Choroid plexus epithelial cell (primary cell): Measurements from ENCODE around the gene NEURL3.

ENCODE experiments used
- DNase-seq: peaks from one replicate; pipeline ENCODE4 v3.0.0-alpha.2; 2010; ENCODE audit warnings: low read depth
- H3K4me3 ChIP-seq: 2 replicates; pipeline ENCODE4 v1.5.1; 2011; ENCODE audit warnings: low read depth, mild to moderate bottlenecking, control low read depth, low read length, moderate library complexity
- TF ChIP-seq, protein P1 (sequence below): conservative IDR thresholded peaks from 2 replicates; pipeline ENCODE4 v1.5.1; 2011; ENCODE audit warnings: low read depth, mild to moderate bottlenecking, control low read depth, inconsistent platforms, low read length, moderate library complexity

Gene NEURL3

DNA sequence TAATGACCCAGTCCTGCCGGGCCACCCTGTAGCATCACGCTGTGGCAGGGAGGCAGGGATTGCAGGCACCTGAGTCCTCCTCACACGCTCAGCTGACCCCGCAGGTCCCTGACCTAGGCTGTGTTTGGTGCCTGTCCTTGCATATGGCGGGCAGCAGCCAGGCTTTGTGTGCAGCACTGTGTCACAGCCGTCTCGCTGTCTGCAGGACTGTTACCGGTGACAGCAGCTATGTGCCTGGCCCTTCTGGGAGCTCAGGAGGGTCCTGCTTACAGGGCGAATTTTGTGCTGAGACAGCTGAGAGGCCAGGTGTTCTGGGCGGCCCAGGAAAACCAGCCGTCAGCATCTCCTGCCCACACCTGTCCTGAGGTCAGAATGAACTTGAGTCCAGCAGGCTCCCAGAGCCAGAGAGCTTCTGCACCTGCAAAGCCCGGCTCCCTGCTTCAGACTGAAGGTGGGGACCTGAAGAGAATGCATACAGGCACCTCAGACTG is 21.0 kb upstream of the NEURL3 start:
- no peak overlapping the region for H3K4me3 ChIP-seq
- TF ChIP-seq, protein P1, sequence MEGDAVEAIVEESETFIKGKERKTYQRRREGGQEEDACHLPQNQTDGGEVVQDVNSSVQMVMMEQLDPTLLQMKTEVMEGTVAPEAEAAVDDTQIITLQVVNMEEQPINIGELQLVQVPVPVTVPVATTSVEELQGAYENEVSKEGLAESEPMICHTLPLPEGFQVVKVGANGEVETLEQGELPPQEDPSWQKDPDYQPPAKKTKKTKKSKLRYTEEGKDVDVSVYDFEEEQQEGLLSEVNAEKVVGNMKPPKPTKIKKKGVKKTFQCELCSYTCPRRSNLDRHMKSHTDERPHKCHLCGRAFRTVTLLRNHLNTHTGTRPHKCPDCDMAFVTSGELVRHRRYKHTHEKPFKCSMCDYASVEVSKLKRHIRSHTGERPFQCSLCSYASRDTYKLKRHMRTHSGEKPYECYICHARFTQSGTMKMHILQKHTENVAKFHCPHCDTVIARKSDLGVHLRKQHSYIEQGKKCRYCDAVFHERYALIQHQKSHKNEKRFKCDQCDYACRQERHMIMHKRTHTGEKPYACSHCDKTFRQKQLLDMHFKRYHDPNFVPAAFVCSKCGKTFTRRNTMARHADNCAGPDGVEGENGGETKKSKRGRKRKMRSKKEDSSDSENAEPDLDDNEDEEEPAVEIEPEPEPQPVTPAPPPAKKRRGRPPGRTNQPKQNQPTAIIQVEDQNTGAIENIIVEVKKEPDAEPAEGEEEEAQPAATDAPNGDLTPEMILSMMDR = no peak
- DNase-seq = no peak

DNA sequence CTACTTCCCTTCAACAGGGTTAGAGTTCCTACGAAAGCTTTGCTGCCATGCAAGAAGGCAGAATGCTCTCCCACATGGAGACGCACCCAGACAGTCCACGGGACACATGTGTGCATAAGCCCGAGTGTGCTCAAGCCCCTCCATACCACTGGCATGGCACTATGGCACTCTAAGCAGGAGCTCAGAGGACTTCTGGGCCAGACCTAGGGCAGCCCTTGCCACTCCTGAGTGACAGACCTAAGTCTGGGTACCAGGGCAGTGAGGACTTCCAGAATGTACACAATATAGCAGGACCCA is 20.0 kb upstream of the NEURL3 start:
- TF ChIP-seq, protein P1 = no peak
- no peak overlapping the region for H3K4me3 ChIP-seq
- no peak for DNase-seq

DNA sequence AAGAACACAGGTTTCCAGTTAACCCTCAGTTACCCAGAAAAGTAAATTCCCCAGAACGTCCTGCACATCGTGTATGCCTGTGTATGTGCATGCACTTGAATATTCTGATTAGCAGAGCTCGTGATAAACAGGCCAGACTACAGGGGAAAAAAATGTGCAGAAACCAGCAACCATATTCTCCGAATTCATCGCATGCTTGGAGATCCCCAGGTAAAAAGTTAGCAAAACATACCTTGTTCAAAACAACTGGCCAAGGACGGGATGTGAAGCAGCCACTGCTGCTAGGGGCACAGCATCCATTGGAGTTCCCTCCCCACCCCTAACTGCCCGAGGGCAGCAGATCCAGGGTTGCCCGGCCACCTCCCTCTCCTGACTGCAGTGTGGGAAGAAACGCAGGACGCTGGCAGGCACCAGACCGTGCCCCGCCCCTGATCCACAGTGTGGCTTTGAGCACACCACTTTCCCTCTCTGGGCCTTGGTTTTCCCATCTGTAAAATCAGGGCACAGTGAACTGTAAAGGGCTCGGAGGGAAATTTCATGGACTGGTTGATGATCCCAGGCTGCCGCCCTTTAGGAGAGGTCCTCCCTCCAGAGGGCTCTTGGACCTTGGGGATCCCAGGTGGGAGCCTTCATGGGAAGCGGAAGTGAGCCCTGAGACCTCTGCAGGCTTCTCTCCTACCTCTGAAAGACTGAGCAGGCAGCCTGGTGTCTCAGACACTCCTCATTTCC is 19.5 kb upstream of the NEURL3 start:
- no peak for DNase-seq
- no peak overlapping the region for H3K4me3 ChIP-seq
- TF ChIP-seq, protein P1 = no peak

DNA sequence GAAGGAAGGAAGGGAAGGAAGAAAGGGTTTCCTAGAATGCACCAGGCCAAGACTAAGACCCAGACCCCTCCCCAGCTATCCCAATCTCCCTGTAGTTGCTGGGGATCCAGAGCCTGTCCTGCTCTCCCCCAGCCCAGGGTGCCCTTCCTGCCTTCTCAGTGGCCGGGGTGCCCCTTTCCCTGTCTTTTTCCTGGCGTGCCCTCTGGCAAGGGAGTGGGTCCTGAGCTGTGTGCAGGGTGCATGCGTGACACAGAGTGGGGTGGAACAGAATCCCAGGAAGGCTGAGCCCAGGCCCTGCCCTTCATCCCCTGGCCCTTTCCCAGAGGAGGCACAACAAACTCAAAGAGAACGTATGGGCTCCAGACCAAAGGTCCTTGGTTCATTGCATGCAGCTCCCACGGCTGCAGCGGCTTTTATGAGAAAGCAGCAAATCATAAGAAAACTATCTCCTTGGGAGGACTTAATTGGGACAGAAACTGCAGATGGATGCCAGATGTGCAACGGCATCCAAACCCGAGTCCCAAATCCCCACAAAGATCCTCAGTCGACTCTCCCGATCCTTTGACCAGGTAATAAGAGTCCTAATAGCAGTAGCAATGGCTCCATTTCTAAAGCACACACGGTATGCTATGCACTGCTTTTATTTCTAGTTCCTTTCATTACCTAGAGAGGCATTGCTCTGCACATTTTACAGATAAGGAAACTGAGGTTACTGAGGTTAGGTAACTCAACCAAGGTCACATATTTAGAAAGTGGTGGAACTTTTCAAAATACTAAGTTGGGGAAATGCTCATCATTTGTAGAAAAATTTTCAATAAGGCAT is 18.7 kb upstream of the NEURL3 start:
- H3K4me3 ChIP-seq = no peak overlapping the region
- TF ChIP-seq, protein P1 = no peak
- DNase-seq = peak; percentile 22

DNA sequence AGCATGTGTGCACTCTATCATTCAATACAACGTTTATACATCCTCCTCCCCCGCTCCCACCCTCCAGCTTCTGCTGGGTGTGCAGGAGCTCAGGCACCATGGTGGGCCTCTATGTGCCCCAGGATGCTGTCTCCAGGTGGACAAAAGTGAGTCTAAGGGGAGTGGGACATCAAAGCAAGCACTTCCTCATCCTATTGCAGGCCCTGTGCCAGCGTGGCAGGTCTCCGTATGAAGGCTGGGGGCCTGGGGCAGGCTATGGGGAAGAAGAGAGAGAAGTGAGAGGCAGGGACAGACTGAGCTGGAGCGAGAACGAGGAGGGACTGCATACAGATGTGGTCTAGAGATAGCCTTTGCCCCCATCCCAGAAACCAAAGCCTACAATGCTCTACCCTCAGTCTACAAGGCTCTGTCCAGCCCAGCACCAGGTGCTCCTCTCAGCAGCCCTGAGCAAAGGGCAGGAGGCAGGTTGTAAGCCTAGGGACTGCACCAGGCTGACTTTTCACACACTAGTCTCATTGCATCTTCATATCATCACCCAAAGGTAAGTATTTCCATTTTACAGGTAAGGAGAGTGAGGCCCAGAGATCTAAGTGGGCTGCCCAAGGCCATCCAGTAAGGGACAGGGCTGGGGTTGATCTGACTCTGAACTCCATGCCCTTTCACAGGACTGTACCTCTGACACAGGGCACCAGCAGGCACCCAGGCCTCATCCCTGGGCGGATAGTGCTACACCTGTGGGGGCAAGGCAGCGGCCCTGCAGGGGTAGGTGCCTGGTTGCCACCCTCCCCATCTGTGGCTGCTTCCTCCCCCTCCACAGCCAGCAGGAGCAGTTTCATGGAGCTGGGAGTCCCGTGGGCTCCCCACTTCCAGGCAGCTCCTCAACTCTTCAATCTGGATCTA is 17.4 kb upstream of the NEURL3 start:
- TF ChIP-seq, protein P1 = no peak
- no peak for DNase-seq
- no peak overlapping the region for H3K4me3 ChIP-seq

DNA sequence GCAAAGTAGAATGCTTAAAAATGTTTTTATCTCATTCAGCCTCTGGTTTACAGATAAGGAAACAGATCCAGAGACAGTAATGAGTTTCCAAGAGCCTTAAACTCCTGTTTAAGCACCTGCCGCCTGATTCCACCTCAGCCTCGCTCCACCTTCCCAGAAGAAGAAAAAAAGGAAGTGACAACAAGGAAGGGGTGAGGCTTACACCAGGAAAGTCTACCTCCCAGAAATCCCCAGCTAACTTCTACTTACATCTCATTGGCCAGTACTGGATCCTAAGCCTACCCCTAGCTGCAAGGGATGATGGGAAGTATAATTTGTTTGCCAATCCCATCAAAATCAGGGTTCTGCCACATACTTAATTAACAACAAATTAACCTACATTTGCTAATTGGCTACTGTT is 16.1 kb upstream of the NEURL3 start:
- no peak for DNase-seq
- no peak overlapping the region for H3K4me3 ChIP-seq
- TF ChIP-seq, protein P1 = no peak
